K562 (cell line): ENCODE results near the gene LRRC37A3.
"Not testable (repeated sequence)": the region's sequence is repeated elsewhere in the genome, so short reads cannot be mapped to it uniquely, and the experiment has no call there.

Source experiments
- AFF4 ChIP-seq: sonication (generic); formaldehyde crosslinking; IDR thresholded peaks from 2 replicates; pipeline ENCODE4 v1.8.0; 2023; ENCODE audit warnings: mild to moderate bottlenecking, missing genetic modification reagents
- CEBPB ChIP-seq: fragments of 450-650 bp; IDR thresholded peaks from 2 replicates; pipeline ENCODE4 v1.6.1; 2016; ENCODE audit warnings: missing genetic modification characterization, missing compliant biosample characterization
- CTCF ChIP-seq, 3 experiments: IDR thresholded peaks in 2 of 3; conservative IDR thresholded peaks in 1 of 3; 2 replicates each; pipeline ENCODE4 v1.5.1; 2011 to 2012; ENCODE audit warnings: low read length in 3 of 3, mild to moderate bottlenecking in 3 of 3, control low read depth in 2 of 3, improper control_type of control experiment in 1 of 3, inconsistent platforms in 1 of 3, low read depth in 1 of 3, mixed read lengths in 1 of 3, moderate library complexity in 1 of 3; ENCODE audit not compliant: insufficient read depth in 2 of 3
- E2F1 ChIP-seq: sonication (generic); formaldehyde crosslinking; IDR thresholded peaks from 2 replicates; pipeline ENCODE4 v1.8.1; 2023; ENCODE audit warnings: mild to moderate bottlenecking, missing genetic modification reagents, moderate library complexity
- EZH2 ChIP-seq: IDR thresholded peaks from 2 replicates; pipeline ENCODE4 v1.6.1; 2012; ENCODE audit warnings: low read depth, mild to moderate bottlenecking, inconsistent platforms, low read length, borderline replicate concordance
- NCOR1 ChIP-seq: fragments of 450-650 bp; IDR thresholded peaks from 2 replicates; pipeline ENCODE4 v1.6.1; 2016; ENCODE audit warnings: mild to moderate bottlenecking, moderate library complexity
- POLR2AphosphoS5 ChIP-seq: IDR thresholded peaks from 2 replicates; pipeline ENCODE4 v1.6.1; 2011; ENCODE audit warnings: mild to moderate bottlenecking, low read depth, low read length, moderate library complexity; ENCODE audit not compliant: control insufficient read depth, insufficient read depth
- TAF1 ChIP-seq: IDR thresholded peaks from 2 replicates; pipeline ENCODE4 v1.6.1; 2011; ENCODE audit warnings: mild to moderate bottlenecking, low read length, moderate library complexity; ENCODE audit not compliant: insufficient read depth, control insufficient read depth, severe bottlenecking; ENCODE audit errors: extremely low read depth
- TARDBP ChIP-seq: fragments of 450-650 bp; IDR thresholded peaks from 2 replicates; pipeline ENCODE4 v1.6.1; 2016
- TBP ChIP-seq: optimal IDR thresholded peaks from 2 replicates; pipeline ENCODE3; 2011; ENCODE audit warnings: low read depth, low read length, improper control_type of control experiment
- THRA ChIP-seq: fragments of 450-650 bp; IDR thresholded peaks from 2 replicates; pipeline ENCODE4 v1.6.1; 2017; ENCODE audit warnings: mild to moderate bottlenecking, moderate library complexity
- ZFP91 ChIP-seq: sonication (generic); formaldehyde crosslinking; IDR thresholded peaks from 2 replicates; pipeline ENCODE4 v1.8.0; 2022; ENCODE audit warnings: mild to moderate bottlenecking, missing genetic modification reagents
- TF ChIP-seq, protein P1 (sequence below): fragments of 450-650 bp; formaldehyde crosslinking; IDR thresholded peaks from 2 replicates; pipeline ENCODE4 v1.4.0; 2022; ENCODE audit warnings: mild to moderate bottlenecking, moderate library complexity

GRCh38 chr17:64843918-64844317 is 75.4 kb downstream of the LRRC37A3 start:
- TF ChIP-seq, protein P1, sequence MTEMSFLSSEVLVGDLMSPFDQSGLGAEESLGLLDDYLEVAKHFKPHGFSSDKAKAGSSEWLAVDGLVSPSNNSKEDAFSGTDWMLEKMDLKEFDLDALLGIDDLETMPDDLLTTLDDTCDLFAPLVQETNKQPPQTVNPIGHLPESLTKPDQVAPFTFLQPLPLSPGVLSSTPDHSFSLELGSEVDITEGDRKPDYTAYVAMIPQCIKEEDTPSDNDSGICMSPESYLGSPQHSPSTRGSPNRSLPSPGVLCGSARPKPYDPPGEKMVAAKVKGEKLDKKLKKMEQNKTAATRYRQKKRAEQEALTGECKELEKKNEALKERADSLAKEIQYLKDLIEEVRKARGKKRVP (CRISPR knock-in tag): not testable (repeated sequence)
- TF ChIP-seq CTCF (IDR thresholded peaks at IDR 0.05 in 2 of 3, conservative IDR thresholded peaks at IDR 0.05 in 1 of 3; ENCODE audit: insufficient read depth in 2 of 3, low read depth in 1 of 3, low read length in 3 of 3); CEBPB (tag); ZFP91; TAF1; AFF4 (CRISPR knock-in tag); TARDBP; E2F1 (CRISPR knock-in tag); EZH2; THRA; POLR2AphosphoS5; TBP: not testable (repeated sequence)
- 0 out of 2 replicates have a peak, but pooled peaks have one; percentile 15 for TF ChIP-seq NCOR1
